GM19328 (cell line): Measurements from ENCODE around the gene SRPRB.

ENCODE experiments used
- ATAC-seq: cut with Tn5 transposase; IDR thresholded peaks from one replicate; pipeline ENCODE4 v1.9.1; 2021; ENCODE audit warnings: mild to moderate bottlenecking, moderate library complexity; ENCODE audit not compliant: unreplicated experiment

The SRPRB gene

DNA sequence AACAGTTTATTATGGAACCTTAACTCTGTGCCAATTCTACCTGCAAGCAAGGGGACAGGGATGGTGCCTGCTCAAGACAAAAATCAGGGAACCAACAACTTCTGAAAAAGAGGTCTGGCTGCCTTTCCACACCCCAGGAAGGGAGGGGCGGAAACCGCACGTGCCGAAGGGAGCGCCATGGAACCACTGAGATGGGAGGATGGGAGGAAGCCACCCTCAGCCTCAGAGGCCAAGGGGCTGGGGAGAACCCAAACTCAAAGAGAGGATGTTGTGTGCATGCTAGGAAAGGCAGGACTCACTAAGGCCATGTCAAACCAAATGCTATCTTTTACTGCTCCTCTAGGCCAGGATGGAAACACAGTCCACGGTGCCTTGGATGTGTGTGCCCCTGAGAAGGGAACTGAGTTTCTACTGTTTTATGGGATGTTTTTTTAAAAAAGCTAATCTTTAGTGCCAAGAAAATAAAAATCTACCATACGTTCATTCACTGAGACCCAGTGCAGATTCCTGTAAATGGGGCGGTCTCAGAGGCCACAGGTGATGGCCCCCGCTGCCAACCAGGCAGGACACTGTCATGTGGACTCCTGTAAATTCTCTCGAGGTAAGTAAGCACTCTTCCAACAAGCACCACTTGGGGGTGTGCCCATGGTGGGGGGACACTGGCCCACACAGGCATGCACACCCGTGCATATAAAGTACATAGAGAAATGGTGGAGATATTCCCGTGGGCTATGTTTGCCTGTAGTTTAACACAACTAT, 20.5 kb downstream of the SRPRB start:
- no peak for ATAC-seq

DNA sequence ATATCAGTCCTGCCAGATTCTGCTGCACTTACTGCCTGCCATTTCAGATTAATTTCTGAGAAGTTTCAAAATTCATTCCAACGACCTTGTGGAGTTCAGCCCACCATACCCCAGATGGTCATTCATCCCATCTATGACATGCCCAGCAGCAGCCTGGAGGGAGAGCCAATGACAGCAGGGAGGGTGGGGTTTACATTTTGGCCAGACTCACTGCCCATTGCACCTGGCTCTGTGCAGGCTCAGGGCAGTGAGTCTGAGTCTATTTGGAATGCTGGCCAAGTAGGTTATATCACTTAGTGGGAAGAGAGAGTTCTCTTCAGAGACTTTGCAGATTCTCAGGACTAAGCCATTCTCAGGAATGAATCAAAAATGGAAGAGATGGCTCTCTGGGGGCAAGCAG, 21.5 kb downstream of the SRPRB start:
- no peak for ATAC-seq

DNA sequence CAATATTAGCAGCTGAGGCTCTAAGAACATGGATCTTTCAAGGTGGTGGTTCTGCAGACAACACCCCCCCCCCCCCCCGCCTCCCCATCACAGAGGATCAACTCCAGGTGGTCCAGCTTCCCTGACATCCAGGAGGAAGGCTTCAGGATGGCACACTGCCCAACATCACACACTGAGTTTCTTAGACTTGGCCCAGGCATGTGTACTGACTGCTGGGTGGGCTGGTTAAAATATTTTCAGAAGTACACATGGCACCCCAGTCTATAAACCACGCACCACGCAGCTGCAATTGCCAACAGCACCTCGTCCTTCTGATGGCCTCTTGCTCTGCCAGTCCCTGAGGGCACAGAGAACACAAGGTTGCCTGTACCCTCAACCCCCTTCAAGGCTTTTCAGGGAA, 22.1 kb downstream of the SRPRB start:
- ATAC-seq = no peak

DNA sequence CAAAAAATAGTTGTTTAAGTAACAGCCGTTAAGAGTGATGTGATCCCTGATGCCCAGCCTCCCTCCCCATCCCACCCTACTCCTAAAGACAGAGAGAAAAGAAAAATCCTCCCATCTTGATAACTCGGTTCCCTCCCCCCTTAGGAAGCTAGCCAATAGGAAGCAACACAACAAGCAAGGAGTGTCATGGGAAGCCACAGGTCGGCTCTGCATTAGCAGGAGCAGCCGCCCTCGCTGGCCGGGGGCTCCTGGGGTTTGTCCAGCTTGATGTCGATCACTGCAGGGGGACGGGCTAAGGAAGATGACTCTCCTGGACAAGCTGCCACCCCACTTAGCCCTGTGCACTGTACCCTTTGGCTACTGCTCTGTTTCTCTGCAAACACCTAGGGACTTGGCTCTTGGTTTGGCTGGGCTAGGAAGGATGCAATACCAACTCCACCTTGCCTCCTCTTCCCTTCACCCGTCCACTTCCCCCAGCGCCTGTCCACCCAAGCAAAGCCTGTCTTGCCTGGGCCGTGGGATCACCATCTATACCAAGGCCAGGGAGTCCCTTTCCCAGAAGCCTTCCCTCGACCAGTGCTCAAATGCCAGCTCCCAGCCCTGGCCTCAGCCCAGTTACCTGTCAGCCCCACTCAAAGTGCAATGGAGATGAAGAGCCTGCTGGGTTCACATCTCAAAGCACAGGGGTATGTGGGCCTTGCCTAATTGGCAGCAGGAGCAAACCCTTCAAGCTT, 23.1 kb downstream of the SRPRB start:
- no peak for ATAC-seq

DNA sequence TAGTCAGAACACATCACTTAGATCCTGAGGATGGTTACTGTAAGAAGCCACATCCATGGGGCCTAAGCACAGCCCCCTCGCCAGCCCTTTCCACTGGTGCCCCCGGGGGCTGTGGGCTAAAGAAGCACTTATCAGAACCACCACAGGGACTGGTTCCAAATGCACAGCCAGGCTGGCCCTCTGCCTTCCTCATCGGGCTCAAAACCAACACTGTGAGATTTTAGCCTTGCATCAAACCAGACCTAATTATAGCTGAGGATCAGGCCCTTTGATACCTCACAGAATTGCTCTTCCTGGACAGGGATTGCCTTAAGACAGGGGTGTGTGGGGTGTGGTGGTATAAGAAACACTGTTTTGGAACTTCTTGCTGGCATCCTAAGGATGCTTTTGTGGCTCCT, 23.7 kb downstream of the SRPRB start:
- ATAC-seq = no peak

DNA sequence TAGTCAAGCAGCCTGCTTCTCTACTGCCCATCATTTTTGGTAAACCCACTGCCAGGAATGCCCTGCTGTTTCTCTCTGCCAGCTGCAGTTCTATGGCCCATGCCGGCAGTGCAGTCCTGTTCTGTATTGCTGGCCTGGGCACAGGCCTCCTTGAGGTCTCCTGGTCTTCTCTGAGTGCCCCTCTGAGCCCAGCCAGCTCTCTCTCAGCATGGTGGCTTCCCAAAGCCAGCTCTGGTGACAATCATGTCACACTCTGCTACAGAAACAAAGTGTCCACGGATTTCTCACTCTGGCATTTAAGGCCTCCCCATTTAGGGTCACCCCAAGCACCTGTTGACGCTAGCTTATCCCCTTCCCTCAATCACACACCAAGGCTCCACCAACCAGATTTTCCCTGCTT, 24.5 kb downstream of the SRPRB start:
- no peak for ATAC-seq

DNA sequence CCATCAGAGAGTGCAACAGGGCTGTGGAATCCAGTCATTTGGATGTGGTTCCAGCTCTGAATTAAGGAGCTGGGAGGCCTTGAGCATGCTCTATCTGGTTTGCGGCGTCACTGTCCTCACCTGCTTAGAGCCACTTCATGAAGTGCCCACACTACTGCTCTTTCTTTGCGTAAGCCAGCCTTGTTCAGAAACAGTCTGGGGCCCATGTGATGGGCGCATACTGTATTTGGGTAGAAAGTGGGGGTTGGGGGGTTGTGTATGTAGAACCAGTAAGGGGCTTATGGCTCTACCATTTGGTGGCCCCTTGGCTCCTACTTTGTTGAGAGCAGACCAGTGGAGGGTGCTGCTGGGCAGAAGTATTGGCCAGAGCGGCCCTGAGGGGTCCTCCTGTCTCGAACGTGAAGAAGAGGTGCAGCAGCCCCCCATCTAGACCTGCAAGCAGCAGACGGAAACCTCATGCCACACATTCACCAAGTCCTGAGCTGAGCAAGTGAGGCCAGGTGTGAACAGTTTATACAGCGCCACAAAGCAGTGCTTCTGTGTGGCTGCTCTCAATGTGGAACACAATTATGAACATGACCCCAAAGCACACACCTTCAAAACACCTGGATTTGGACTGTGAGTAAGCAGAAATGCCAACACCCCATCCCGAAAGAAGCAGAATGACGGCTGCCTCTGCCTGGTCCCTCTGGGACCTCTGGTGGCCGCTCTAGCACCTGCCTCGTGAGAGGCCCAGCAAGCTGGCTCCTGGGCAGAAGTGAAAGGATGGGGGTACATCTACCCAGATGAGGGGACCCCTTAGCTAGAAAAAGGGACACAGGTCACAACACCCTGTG, 26.6 kb downstream of the SRPRB start:
- no peak for ATAC-seq

DNA sequence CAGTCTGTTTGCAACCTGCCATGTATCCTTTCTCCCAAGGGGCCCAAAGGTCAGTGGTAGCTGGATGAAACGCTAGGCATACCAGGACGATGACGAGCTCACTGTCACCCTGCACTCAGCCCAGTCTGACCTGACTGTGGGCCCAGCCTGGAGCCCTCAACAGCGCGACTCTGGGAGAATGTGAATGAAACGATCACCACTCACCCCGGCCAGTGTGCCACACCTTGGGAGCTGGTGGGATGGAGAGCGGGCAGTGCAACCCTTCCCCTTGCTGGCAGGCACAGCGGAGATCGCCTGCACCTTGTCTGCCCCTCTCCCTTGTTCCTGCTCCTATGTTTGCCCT, 27.2 kb downstream of the SRPRB start:
- no peak for ATAC-seq

DNA sequence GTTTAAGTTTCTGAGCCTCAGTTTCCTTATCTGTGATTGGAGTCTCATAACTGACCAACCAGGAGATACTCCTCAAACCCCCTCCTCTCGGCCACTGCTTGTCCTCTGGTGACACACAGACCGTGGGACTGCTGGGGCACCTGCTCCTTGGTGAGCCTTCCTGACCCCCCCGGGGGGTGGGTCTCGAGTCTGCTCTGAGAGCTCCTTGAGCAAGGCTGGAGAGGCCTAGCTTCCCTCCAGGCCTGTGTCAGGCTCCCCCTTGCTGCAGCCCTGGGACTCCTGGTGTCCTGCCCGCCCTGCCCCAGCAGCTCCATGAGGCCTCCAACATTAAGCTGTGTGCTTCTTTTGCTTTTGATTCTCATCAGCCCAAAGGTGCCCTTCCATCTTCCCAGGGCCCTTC, 27.7 kb downstream of the SRPRB start:
- no peak for ATAC-seq

DNA sequence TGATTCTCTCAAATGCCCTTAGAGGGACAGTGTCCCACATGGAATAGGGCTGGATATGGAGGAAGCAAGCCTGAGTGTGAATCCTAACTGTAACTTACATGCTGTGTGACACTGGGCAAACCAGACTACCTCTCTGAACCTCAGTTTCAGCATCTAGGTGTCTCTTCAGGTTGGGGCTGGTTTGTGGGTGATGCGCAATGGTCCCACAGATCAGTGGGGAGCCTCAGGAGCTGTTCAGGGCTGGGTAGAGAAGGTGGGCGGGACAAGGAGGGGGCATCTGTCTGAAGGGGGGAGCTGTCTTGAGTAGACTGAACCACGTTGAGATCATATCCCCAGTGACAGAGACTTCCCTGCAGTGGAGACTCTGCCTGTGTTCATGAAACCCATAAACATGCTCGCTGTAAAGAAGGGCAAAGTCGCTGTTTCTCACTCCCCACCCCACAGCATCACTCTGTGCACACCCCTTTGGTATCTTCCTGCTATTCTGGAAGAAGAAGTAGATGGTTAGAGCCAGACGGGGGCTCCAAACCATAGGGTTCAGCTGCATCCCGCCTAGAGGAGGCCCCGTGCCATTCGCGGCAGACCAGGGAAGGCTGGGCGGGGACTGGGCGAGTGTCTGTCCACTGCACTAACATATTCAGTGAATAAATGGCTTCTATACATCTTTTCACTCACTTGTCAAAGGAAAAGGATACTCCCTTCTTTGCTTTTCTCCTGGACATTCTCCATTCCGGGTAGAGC, 28.4 kb downstream of the SRPRB start:
- no peak for ATAC-seq

DNA sequence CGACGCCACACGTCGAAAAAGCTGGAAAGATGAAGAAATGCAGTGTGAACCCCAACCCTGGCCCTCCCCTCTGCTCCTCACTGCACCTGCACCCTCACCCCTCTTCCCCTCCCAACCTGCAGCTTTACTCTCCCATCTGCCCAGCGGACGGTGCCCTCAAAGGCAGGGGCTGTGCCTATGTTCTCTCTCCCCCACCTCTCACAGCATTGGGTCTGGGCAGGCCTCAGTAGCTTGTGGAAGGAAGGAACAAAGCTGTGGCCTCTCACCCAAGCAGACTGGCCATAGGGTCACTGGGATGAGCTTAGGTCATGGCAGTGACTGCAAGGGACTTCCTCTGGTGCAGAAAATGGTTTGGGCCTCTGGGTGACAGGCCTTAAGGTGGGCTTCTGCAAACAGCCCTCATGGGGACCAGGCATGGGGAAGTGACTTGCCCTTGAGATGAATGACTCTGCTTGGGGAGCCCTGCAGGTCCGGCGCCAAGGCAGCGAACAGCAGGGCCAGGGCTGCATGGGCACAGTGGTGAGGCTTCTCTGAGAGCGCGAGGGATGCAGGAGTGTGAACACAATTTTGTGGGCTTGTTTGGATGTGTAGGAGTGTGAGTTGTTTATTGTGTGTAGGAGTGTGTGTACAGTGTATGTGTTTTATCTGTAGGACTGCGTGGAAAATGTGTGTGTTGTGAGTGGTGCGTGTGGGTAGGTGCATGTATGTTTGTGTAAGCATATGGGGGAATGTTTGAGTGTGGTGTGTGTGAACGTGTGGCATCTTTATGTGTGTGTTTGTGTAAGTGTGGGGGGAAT, 29.2 kb downstream of the SRPRB start:
- no peak for ATAC-seq

DNA sequence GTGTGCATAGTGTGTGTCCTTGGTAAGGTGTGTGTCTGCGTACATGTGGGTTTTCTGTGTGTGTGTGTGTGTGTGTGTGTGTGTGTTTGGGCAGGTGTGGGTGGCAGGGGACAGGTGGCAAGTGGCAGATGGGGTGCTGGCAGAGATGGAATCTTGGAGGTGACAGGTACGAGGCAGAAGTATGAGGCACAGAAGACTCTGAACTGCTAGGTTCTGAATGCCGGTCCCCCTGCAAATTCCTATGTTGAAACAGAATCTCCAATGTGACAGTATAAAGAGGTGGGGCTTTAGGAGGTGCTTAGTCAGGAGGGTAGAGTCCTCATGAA, 29.8 kb downstream of the SRPRB start:
- ATAC-seq = no peak

DNA sequence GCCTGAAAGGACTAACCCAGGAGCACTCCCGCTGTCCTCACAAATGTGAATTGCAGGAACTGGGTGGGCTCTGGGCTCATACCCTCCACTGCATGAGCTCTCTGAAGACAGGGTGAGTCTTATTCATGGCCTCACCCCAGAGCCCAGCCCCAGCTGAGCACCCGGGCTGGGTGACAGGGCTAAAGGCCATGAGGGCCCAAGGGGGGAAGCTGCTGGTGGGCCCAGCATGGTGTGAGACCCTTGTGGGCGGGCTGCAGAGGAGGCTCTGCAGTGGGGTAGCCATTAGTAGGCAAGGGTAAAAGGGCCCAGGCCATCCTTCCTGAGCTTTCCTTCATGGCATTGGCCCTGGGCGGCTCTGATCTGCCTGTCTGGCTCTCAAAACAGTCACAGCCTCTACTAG, 30.3 kb downstream of the SRPRB start:
- no peak for ATAC-seq

DNA sequence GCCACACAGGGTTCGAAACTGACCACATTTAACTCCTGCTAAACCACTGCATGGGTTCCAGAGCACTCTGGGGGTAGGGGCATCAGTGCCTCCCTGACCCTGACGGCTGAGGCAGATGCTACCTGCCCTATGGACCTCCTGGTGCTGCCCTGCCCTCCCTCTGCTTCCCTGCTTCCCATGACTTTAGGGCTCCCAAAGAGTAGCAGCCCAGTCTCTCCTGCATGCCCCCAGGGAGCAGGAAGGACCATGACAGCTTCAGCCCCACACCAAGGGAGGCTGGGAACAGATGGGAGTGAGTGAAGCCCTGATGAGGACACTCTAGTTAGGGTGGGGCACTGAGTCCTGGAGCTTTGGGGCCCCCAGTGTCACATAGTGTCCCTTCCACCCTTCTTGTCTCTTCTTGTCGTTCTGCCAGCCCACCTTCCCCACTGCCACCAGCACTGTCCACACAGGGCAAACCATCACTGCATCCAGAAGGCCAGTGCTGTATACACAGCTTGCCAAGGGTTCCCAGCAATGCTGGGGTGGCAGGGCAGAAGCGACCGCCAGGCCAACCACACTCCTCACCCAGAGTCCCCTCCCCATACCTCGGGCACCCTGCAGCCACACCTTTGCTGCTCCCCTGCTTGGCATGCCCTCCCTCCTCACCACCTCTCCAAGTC, 31.0 kb downstream of the SRPRB start:
- no peak for ATAC-seq

DNA sequence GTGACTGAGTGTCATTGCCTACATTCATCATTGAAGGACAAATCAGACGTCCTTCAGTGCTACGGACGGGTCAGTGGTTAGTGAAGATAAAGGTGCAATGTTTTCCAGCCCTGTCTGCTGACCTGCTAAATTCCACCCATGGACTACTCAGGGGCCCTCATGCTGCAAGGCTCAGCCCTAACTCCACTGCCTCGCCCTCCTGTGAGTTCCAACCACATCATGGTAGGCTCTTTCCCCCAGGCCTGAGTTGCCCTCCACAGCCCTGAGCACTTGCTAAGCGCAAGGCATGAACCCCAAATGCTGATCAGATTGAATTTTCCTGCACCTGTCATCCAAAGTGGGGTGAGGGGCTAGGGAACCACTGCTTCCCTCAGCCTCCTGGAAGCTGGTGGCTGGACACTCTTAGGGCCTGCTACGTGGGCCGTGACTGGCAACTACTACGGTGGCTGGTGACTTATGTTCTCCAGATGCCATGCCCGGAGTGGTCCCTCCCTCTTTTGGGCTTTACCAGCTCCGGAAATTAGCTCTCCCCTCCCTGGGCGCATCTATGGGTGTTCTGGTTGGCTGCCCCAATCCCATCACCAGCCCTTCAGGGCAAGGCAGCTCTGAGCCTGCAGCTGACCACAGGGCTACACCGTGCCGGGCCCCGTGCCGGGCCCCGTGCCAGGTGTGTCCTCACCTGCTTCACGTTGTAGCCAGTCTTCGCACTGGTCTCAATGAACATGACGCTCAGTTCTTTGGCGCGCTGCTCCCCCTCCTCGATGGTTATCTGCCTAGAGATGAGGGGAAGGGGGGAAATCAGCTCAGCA, 32.1 kb downstream of the SRPRB start:
- ATAC-seq = no peak

DNA sequence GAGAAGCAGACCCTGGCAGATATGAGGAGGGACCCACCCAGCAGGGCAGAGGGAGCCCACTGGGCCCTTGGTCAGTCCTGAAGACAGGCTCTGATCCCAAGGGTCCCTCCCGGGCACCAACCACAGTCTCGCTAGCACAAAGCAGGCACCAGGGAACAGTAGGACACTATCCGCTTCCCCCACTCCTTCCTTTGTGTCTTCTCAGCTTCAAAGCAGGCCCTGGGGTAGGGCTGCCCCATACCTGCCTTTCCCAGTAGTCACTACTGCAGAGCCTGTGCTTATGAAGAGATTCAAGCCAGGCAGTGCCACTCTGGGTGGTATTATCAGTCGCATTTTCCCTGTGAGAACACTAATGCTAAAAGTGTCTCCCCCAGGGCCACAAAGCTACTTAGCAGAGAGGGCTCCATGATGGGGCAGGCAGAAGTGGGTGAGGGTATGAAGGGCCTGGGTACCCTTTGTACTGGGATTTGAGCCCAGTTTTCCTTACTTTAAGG, 32.7 kb downstream of the SRPRB start:
- no peak for ATAC-seq

DNA sequence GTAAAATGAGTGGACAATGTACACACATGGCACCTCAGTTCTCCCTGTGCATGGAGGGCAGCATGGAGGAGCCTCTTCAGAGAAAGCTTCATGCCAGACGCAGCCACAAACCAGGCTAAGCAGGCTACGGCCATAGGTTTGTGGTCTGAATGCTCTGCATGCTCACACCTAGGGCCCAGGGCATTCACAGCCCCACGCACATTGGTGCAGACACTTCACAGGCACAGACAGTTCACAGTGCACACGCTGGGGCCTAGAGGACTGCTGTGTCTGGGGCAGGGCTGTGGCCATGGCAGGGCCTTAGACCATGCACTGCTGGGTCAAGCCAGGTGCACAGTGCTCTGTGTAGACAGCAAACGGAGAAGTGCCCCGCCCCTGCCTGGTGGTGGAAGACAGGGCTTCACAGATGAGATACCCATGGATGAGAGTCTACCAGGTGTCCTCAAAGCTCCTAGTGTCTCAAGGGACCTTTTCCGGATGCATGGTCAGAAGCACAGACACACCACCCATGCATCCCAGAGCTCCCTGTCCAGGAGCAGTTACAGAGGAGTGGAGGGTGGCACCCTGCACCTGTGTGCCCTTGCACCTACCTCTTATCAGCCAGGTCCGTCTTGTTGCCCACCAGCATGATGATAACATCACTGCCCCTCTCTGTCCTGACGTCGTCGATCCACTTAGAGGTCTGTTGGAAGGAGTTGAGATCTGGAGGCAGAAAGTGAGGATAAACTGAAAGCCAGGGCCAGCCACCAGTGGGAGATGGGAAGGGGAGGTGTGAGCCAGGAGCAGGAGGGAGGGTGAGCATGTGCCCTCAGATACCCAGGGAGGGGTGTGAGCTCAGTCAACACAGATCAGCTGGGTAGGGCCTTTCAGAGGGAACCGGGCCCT, 33.5 kb downstream of the SRPRB start:
- ATAC-seq = no peak
